ENCODE results near the gene TLX1. TPM values are rescaled to one million over a fixed set of nuclear protein-coding genes. Genes with fewer than 3 reads are reported as not detected.

TLX1 gene
- not detected in 2 replicates for total RNA-seq

GRCh38 chr10:101130984-101131961 lies at the start of gene TLX1:
Gene TLX1 (plus strand): TSS chr10:101131300. CDS start chr10:101131542, 242 bp downstream.

Other genes starting within 250 kb of the TLX1 start
- 8.6 and 13.9 TPM in 2 replicates for gene SLF2, start 218.3 kb upstream of the TLX1 start, total RNA-seq
- gene SEMA4G, start 161.8 kb upstream of the TLX1 start, total RNA-seq, result 1.4 and 2.3 TPM in 2 replicates
- gene MRPL43, start 143.8 kb upstream of the TLX1 start, total RNA-seq, result 81.3 and 95.6 TPM in 2 replicates
- 5.7 and 16.5 TPM in 2 replicates for gene TWNK, start 143.8 kb upstream of the TLX1 start, total RNA-seq
- 103 and 114 TPM in 2 replicates for gene LZTS2, start 131.5 kb upstream of the TLX1 start, total RNA-seq
- 0.35 and 1.4 TPM in 2 replicates for gene PDZD7, start 100.2 kb upstream of the TLX1 start, total RNA-seq
- 54.8 and 58.3 TPM in 2 replicates for gene SFXN3, start 100.1 kb upstream of the TLX1 start, total RNA-seq
- gene KAZALD1, start 69.3 kb upstream of the TLX1 start, total RNA-seq, result 16.7 and 24.3 TPM in 2 replicates
- under 0.01 TPM in 1 of 2 replicates, not detected in the other for gene LBX1, start 98.2 kb downstream of the TLX1 start, total RNA-seq
- 6.3 and 9.3 TPM in 2 replicates for gene BTRC, start 222.9 kb downstream of the TLX1 start, total RNA-seq